Testis (tissue), 3 donors: Measurements from ENCODE around the gene VKORC1. TPM values are rescaled to one million over a fixed set of nuclear protein-coding genes. Genes with fewer than 3 reads are reported as not detected.

Source experiments
- DNase-seq: peaks from one replicate; pipeline ENCODE4 v3.0.0-alpha.2; 2019
- H3K27ac ChIP-seq, 2 donors: fragments of 200-600 bp; sonication (generic); one replicate each; pipeline ENCODE4 v1.5.1; 2019
- H3K27me3 ChIP-seq: fragments of 200-600 bp; sonication (generic); one replicate; pipeline ENCODE4 v1.5.1; 2019
- H3K36me3 ChIP-seq: fragments of 200-600 bp; sonication (generic); one replicate; pipeline ENCODE4 v1.5.1; 2017; ENCODE audit warnings: low read depth; ENCODE audit errors: missing control alignments
- H3K4me1 ChIP-seq: fragments of 200-600 bp; sonication (generic); one replicate; pipeline ENCODE4 v1.5.1; 2019
- H3K4me3 ChIP-seq, 2 donors: fragments of 200-600 bp; sonication (generic); one replicate each; pipeline ENCODE4 v1.5.1; 2017 to 2019
- H3K9me3 ChIP-seq: fragments of 200-600 bp; sonication (generic); one replicate; pipeline ENCODE4 v1.5.1; 2017
- POLR2A ChIP-seq: fragments of 450-650 bp; IDR thresholded peaks from one replicate; pipeline ENCODE4 v1.6.1; 2017; ENCODE audit warnings: antibody characterized with exemption, mild to moderate bottlenecking, moderate library complexity
- WGBS, 2 donors: methylation state at CpG; one replicate each; pipeline ENCODE4 v1.1.5; 2018; 5-methylcytosine and 5-hydroxymethylcytosine counted together
- intact Hi-C: fragments of 100-400 bp; cut with DNase I; formaldehyde crosslinking; loops from one replicate; pipeline ENCODE4 v1.15.1; 2023; ENCODE audit warnings: low total_unique reads
- polyA plus RNA-seq: library from polyadenylated mRNA; stranded (reverse); fragments of 350-450 nt; fragmentation: Illumina TruSeq; extraction: RNeasy Lipid Tissue Mini Kit (QIAGEN cat#74804); gene quantifications from one replicate; pipeline ENCODE4 v1.2.3, GENCODE V29; 2014; ENCODE audit warnings: low read depth, low replicate concordance; ENCODE audit not compliant: insufficient read depth
- total RNA-seq, 2 donors: library from RNA; depleted of rRNA; stranded (reverse); fragments of >200 nt; gene quantifications; one replicate each; pipeline ENCODE4 v1.2.3, GENCODE V29; 2016
- TF ChIP-seq, protein P1 (sequence below), 3 experiments: fragments of 450-650 bp in 2 of 3; fragments of 200-600 bp in 1 of 3; sonication (generic) in 1 of 3; IDR thresholded peaks; one replicate each; pipeline ENCODE4 v1.5.1; 2016 to 2019; ENCODE audit warnings: antibody characterized with exemption in 3 of 3, mild to moderate bottlenecking in 2 of 3, moderate library complexity in 1 of 3

Gene VKORC1
- total and polyA plus RNA-seq, 3 donors from 2014 or later: 102 to 183 (median 102) TPM

- 71 to 100% methylated on average over 2 to 10 of the region's 10 CpGs for WGBS, 2 donors
- Histone ChIP-seq H3K4me1 (peaks cover 30% of the 10 kb centered on the region), H3K9me3 (no peaks in the 10 kb centered on the region), H3K36me3 (peaks cover 5% of the 10 kb centered on the region), H3K27ac (peak overlapping the region; percentile 57 to 89), H3K4me3 (no peak overlapping the region), H3K27me3 (no peaks in the 10 kb centered on the region)
- intact Hi-C loops: no loop called here
- no peak for DNase-seq
- TF ChIP-seq, protein P1, sequence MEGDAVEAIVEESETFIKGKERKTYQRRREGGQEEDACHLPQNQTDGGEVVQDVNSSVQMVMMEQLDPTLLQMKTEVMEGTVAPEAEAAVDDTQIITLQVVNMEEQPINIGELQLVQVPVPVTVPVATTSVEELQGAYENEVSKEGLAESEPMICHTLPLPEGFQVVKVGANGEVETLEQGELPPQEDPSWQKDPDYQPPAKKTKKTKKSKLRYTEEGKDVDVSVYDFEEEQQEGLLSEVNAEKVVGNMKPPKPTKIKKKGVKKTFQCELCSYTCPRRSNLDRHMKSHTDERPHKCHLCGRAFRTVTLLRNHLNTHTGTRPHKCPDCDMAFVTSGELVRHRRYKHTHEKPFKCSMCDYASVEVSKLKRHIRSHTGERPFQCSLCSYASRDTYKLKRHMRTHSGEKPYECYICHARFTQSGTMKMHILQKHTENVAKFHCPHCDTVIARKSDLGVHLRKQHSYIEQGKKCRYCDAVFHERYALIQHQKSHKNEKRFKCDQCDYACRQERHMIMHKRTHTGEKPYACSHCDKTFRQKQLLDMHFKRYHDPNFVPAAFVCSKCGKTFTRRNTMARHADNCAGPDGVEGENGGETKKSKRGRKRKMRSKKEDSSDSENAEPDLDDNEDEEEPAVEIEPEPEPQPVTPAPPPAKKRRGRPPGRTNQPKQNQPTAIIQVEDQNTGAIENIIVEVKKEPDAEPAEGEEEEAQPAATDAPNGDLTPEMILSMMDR (IDR thresholded peaks at IDR 0.05): no peak
- TF ChIP-seq POLR2A: no peak
These were observed 35.8 kb upstream of the VKORC1 start for GRCh38 chr16:31130336-31130891.

DNA sequence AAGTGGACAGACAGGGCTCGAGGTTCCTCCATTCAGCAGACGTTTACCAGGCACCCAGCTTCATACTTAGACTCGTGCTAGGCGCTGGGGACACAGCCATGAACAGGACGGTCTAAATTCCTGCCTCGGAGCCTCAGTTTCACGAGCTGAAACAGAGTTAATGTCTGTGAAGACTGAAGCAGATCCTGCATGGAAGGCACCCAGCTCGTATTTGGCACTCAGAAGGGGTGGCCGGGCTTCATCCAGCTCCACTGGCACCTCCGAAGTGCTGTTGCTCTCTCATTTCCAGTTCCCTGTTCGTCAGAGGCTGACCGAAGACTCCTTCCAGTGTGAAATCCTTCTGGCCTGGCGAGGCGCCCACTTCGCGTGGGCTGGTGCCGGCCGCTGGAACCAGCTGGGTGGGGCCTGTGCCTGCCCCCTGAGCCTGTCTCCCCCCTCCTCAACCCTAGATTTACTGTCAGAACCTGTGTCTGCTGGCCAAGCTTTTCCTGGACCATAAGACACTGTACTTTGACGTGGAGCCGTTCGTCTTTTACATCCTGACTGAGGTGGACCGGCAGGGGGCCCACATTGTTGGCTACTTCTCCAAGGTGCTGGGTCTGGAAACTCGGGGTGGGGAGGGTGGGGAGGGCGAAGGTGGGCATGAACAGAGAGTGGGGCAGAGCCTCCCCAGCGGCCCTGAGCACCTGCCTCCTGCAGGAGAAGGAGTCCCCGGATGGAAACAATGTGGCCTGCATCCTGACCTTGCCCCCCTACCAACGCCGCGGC is 35.2 kb upstream of the VKORC1 start:
- Histone ChIP-seq H3K9me3 (no peaks in the 10 kb centered on the region), H3K4me1 (peaks cover 30% of the 10 kb centered on the region), H3K4me3 (no peak overlapping the region), H3K27ac (peak overlapping the region; percentile 57 to 89), H3K36me3 (peaks cover 5% of the 10 kb centered on the region), H3K27me3 (no peaks in the 10 kb centered on the region)
- WGBS, 2 donors: 41 to 47% methylated on average over 11 to 29 of the region's 29 CpGs
- TF ChIP-seq, protein P1 (IDR thresholded peaks at IDR 0.05): no peak
- no peak for TF ChIP-seq POLR2A
- intact Hi-C loops: no loop called here
- peak; percentile 66 for DNase-seq

DNA sequence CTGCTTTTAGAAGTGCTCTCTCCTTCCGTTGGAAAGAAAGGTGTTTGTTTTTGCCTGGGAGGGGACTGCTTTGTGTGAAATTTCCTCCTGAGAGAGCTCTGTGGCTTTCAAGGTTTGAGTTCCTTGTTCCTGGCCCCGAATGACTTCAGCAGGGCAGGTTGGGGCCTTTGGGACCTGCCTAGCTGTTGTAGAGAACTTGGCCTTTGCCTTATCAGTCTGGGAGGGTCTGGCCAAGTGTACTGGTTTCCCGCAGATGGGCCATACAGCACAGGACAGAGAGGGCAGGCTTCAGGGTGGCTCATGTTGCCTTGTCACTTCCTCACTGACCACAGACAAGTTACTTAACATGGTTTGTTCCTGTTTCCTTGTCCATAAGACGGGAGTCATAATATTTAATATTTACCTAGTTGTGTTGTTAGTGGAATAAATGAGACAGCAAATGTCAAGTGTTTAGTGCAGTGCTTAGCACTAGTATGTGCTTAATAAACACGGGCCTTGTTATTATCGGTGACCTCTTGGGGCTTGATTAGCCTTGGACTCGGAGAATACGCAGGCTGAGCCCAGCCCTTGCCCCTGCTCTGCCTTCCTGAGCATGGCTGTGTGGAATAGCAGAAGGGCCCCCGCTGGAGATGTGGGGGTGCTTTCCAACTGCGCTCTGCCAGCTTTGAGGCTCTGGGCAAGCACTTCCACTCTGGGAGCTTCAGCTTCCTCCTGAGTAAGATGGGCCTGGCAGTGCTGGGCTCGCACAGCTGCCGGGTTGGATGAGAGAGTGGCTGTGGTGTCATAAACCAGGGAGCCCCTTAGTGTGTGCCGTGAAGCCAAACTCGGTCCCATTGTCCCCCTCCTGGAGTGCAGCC is 34.3 kb upstream of the VKORC1 start:
- no peak overlapping the region for H3K4me3 ChIP-seq
- peaks cover 26% of the 10 kb centered on the region for H3K4me1 ChIP-seq
- H3K36me3 ChIP-seq: peaks cover 5% of the 10 kb centered on the region
- peak; percentile 53 for DNase-seq
- peak overlapping the region; percentile 60 to 89 for H3K27ac ChIP-seq
- H3K9me3 ChIP-seq: no peaks in the 10 kb centered on the region
- 49 to 50% methylated on average over 9 to 12 of the region's 14 CpGs for WGBS, 2 donors
- H3K27me3 ChIP-seq: no peaks in the 10 kb centered on the region
- TF ChIP-seq POLR2A: no peak
- TF ChIP-seq, protein P1 (IDR thresholded peaks at IDR 0.05): no peak
- intact Hi-C loops: no loop called here

DNA sequence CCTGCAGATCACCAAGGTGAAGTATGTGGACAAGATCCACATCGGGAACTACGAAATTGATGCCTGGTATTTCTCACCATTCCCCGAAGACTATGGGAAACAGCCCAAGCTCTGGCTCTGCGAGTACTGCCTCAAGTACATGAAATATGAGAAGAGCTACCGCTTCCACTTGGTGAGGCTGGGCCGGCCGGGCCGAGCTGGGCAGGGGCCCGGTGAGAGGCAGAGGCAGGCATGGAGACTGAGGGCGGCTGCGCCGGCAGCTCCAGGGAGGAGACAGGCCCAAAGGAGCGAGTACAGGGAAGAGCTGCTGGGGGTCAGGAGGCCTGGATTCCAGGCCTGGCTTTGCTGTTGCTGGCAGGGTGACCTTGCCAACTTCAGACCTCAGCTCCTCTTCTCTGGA is 32.6 kb upstream of the VKORC1 start:
- TF ChIP-seq, protein P1 (IDR thresholded peaks at IDR 0.05): no peak
- TF ChIP-seq POLR2A: no peak
- no peak overlapping the region for H3K4me3 ChIP-seq
- H3K36me3 ChIP-seq: peaks cover 5% of the 10 kb centered on the region
- WGBS, 2 donors: 92 to 95% methylated on average over 13 of the region's 13 CpGs
- H3K9me3 ChIP-seq: no peaks in the 10 kb centered on the region
- no peaks in the 10 kb centered on the region for H3K27me3 ChIP-seq
- peaks cover 26% of the 10 kb centered on the region for H3K4me1 ChIP-seq
- DNase-seq: no peak
- intact Hi-C loops: no loop called here
- peak overlapping the region in 1 of 2 donors; percentile 12 for H3K27ac ChIP-seq
